ENCODE data around the gene MED17. TPM values are rescaled to one million over a fixed set of nuclear protein-coding genes. Genes with fewer than 3 reads are reported as not detected.

Gene MED17
- total RNA-seq, 2 experiments from 2014 or later, result 19.4 to 22.6 TPM

DNA sequence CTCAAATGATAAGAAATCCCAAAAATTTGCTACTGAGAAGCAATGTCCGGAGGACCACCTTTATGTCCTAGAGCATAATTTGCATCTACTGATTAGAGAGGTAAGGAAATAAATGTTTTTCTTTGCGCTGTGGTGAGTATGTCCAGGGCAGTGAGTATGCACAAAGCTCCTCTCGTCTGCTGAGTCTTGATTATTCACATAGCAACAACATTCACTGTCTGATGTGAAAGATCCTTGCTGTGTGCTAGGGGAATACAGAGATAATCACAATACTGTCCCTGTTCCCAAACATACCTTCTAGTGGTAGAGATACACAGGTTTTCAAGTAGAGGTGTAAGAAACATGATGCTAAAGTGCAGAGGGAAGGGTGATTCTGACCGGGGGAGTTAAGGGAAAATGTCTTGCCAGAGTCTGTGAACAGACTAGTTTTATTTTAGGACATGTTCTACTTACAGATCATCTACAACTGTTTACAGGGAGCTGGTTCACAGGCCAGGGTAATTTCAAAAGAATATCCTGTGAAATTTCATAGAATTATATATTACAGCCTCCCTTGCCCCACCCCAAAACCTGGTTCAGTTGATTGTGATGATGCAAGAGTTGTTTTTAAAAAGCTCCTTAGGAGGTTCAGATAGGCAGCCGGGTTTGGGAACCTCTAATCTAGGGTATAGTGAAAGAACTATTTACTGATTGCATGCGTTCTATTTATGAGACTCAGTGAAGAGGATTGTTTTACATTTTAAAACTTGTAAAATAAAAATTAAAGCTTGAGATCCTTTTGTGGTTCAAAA, 12.6 kb downstream of the MED17 start:
- CTCF ChIA-PET, result no interaction called here
- intact Hi-C loops (cut with micrococcal nuclease), result no loop called here
- Mint-ChIP-seq H3K4me3 (no peak overlapping the region), H3K9me3 (no peaks in the 10 kb centered on the region), H3K27me3 (ENCODE audit: low read depth) (no peaks in the 10 kb centered on the region), H3K4me1 (ENCODE audit: low read depth) (no peaks in the 10 kb centered on the region), H3K27ac (no peak overlapping the region), H3K36me3 (ENCODE audit: low read depth) (peaks cover 33% of the 10 kb centered on the region)
- no peak for DNase-seq

- DNase-seq, result no peak
- H3K27me3 Mint-ChIP-seq (ENCODE audit: low read depth), result no peaks in the 10 kb centered on the region
- H3K9me3 Mint-ChIP-seq, result no peaks in the 10 kb centered on the region
- H3K36me3 Mint-ChIP-seq (ENCODE audit: low read depth), result peaks cover 31% of the 10 kb centered on the region
- H3K27ac Mint-ChIP-seq, result no peak overlapping the region
- intact Hi-C loops (cut with micrococcal nuclease), result no loop called here
- CTCF ChIA-PET, result interaction anchor here (0.6 to 1.0 kb wide), 2 partner anchors 17 to 721 kb away, joined by 3 to 4 read pairs; partner anchors contain the start of gene MED17
- H3K4me3 Mint-ChIP-seq, result no peak overlapping the region
- no peaks in the 10 kb centered on the region for H3K4me1 Mint-ChIP-seq (ENCODE audit: low read depth)
Observed at GRCh38 chr11:93801366-93801765, 17.3 kb downstream of the MED17 start.

DNA sequence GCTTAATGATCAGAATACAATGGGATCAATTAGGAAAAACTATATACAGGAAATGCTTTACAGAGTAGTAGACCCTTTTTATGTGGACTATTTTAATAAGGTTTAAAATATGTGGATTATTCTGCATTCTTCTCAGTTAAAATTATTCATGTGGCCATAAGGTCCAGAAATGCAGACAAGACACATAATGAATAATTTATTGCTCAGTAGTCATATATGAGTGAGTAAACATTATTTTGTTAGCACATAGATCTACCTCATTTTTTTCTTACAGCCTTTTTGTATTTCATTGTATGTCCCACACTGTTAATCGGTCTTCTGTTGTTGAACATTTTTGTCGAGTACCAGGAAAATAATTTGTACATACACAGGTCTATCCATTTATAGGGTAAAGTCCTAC, 20.8 kb downstream of the MED17 start:
- Mint-ChIP-seq H3K27ac (peak overlapping the region; percentile 4), H3K27me3 (ENCODE audit: low read depth) (no peaks in the 10 kb centered on the region), H3K36me3 (ENCODE audit: low read depth) (peaks cover 34% of the 10 kb centered on the region), H3K9me3 (no peaks in the 10 kb centered on the region), H3K4me1 (ENCODE audit: low read depth) (no peaks in the 10 kb centered on the region), H3K4me3 (no peak overlapping the region)
- intact Hi-C loops (cut with micrococcal nuclease), result no loop called here
- DNase-seq, result no peak
- CTCF ChIA-PET, result interaction anchor here (0.8 kb wide), 1 partner anchor 28 kb away, joined by 3 read pairs; no protein-coding TSS in a partner anchor

- no peak overlapping the region for H3K27ac Mint-ChIP-seq
- no peak overlapping the region for H3K4me3 Mint-ChIP-seq
- H3K4me1 Mint-ChIP-seq (ENCODE audit: low read depth), result no peaks in the 10 kb centered on the region
- H3K36me3 Mint-ChIP-seq (ENCODE audit: low read depth), result peaks cover 38% of the 10 kb centered on the region
- CTCF ChIA-PET, result interaction anchor here (0.9 kb wide), 1 partner anchor 171 kb away, joined by 3 read pairs; no protein-coding TSS in a partner anchor
- H3K9me3 Mint-ChIP-seq, result no peaks in the 10 kb centered on the region
- H3K27me3 Mint-ChIP-seq (ENCODE audit: low read depth), result no peaks in the 10 kb centered on the region
- intact Hi-C loops (cut with micrococcal nuclease), result no loop called here
- DNase-seq, result no peak
Observed at GRCh38 chr11:93807980-93808379, 23.9 kb downstream of the MED17 start.

DNA sequence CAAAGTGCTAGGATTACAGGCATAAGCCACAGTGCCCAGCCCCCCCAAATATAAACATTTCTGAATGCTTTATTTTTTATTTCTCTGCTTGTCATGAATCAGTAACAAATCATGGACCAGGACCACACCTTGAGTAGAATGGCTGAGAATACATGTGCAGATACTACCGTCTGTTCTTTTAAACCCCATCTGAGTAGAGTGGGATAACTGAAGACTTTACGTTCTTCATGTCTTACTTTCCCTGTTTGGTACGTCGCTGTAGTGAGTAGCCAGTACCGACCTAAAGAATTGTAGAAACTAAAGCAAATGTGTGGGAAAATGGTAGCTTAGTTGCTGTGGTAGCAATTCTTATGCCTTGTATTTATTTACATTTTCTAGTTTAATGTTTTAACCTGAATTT, 29.9 kb downstream of the MED17 start:
- Mint-ChIP-seq H3K27ac (no peak overlapping the region), H3K27me3 (ENCODE audit: low read depth) (no peaks in the 10 kb centered on the region)
- DNase-seq, result no peak

GRCh38 chr11:93814966-93815633, 31.0 kb downstream of the MED17 start:
- Mint-ChIP-seq H3K4me3 (no peak overlapping the region), H3K27ac (no peak overlapping the region), H3K4me1 (ENCODE audit: low read depth) (no peaks in the 10 kb centered on the region), H3K9me3 (no peaks in the 10 kb centered on the region), H3K36me3 (ENCODE audit: low read depth) (peaks cover 29% of the 10 kb centered on the region), H3K27me3 (ENCODE audit: low read depth) (no peaks in the 10 kb centered on the region)
- CTCF ChIA-PET, result no interaction called here
- no peak for DNase-seq
- intact Hi-C loops (cut with micrococcal nuclease), result no loop called here

More for the DNA sequence above, 29.9 kb downstream of the MED17 start:
- Mint-ChIP-seq H3K4me3 (no peak overlapping the region), H3K4me1 (ENCODE audit: low read depth) (no peaks in the 10 kb centered on the region), H3K36me3 (ENCODE audit: low read depth) (peaks cover 32% of the 10 kb centered on the region), H3K9me3 (no peaks in the 10 kb centered on the region)
- CTCF ChIA-PET, result no interaction called here
- intact Hi-C loops (cut with micrococcal nuclease), result no loop called here

DNA sequence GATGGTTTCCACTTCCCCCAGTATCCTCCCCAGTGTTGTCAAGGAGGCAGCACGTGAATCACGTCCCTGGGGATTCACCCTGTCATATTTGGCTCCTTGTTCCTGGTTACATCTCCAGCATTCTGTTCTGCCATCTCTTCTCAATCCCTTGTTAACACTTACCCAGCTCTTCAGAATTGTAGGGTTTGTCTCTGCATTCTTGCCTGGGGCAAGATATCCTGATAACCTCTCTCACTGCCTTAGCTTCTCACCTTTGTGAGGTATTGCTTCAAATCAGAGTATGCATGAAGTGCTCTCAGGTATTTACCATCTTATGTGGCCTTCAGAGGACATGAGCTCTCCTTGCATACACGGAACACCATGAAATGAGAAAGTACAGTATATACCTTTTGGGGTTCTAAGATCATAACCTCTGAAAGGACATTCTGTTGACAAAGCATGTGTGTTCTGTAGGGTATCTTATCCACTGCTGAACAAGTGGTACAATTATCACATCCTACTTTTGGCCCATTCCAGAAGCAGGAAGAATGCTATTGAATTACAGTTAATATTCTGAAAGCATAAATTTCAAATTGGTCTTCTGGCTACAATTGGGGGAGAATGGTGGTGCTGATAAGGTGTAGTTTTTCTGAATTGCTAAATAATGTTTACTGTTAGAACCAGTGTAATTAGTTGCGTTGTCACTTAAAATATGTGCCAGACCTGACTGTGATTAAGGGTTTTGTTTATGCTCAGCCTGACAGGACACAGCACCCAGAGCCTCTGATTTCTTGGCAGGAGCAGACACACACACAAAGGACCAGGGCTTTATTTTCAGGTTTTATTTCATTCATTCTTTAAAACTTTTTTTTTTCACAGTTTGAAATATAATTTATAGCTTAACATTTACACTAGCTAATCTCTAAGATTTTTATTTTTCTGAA, 33.6 kb downstream of the MED17 start:
- H3K27ac Mint-ChIP-seq, result no peak overlapping the region
- no peaks in the 10 kb centered on the region for H3K9me3 Mint-ChIP-seq
- peaks cover 24% of the 10 kb centered on the region for H3K36me3 Mint-ChIP-seq (ENCODE audit: low read depth)
- H3K27me3 Mint-ChIP-seq (ENCODE audit: low read depth), result no peaks in the 10 kb centered on the region
- CTCF ChIA-PET, result no interaction called here
- intact Hi-C loops (cut with micrococcal nuclease), result no loop called here
- no peak overlapping the region for H3K4me3 Mint-ChIP-seq
- DNase-seq, result no peak
- H3K4me1 Mint-ChIP-seq (ENCODE audit: low read depth), result no peaks in the 10 kb centered on the region

- Mint-ChIP-seq H3K27me3 (ENCODE audit: low read depth) (no peaks in the 10 kb centered on the region), H3K27ac (no peak overlapping the region), H3K4me3 (no peak overlapping the region), H3K4me1 (ENCODE audit: low read depth) (no peaks in the 10 kb centered on the region), H3K9me3 (no peaks in the 10 kb centered on the region), H3K36me3 (ENCODE audit: low read depth) (peaks cover 11% of the 10 kb centered on the region)
- CTCF ChIA-PET, result no interaction called here
- DNase-seq, result no peak
- intact Hi-C loops (cut with micrococcal nuclease), result no loop called here
Observed at GRCh38 chr11:93819966-93820695, 36.0 kb downstream of the MED17 start.

DNA sequence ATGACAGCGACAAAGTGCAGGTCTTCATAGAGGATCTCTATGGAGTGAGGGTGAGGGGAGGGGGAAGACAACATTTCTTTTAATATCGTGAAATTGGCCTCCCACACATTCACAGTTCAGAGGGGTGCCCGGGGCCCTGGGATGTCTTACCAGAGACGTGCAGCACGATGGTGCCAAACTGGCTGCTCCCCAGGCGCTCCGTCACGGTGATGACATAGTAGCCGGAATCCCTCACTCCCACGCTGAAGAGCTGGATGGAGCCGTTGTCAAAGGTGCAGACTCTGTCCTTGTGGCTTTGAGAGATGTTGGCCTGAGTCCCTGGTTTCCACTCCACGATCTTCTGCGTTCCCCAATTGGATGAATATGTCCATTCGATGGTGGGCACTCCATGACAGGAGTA, 36.8 kb downstream of the MED17 start:
- no peaks in the 10 kb centered on the region for H3K9me3 Mint-ChIP-seq
- H3K4me3 Mint-ChIP-seq, result no peak overlapping the region
- intact Hi-C loops (cut with micrococcal nuclease), result no loop called here
- no peaks in the 10 kb centered on the region for H3K27me3 Mint-ChIP-seq (ENCODE audit: low read depth)
- DNase-seq, result no peak
- no peak overlapping the region for H3K27ac Mint-ChIP-seq
- no peaks in the 10 kb centered on the region for H3K4me1 Mint-ChIP-seq (ENCODE audit: low read depth)
- H3K36me3 Mint-ChIP-seq (ENCODE audit: low read depth), result peaks cover 6% of the 10 kb centered on the region
- CTCF ChIA-PET, result no interaction called here

DNA sequence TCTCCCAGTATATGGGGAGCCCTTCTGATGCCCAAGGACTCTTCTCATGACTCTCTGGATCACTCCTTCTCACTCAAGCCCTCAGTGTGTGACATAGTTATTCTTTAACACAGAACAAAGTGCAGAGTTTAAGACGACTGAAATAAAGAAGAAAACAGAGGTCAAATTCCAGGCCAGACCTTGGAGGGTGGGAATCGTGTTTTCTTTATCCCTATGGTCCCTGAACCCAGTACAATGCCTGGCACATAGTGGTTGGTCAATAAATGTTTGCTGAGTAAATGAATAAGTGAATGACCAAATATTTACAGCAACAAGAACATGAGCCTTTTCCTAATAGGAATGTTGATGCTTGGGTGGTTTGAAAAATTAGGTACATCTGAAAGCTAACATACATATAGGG, 37.5 kb downstream of the MED17 start:
- no peak overlapping the region for H3K4me3 Mint-ChIP-seq
- H3K27me3 Mint-ChIP-seq (ENCODE audit: low read depth), result no peaks in the 10 kb centered on the region
- intact Hi-C loops (cut with micrococcal nuclease), result no loop called here
- CTCF ChIA-PET, result no interaction called here
- H3K4me1 Mint-ChIP-seq (ENCODE audit: low read depth), result no peaks in the 10 kb centered on the region
- no peaks in the 10 kb centered on the region for H3K9me3 Mint-ChIP-seq
- no peak overlapping the region for H3K27ac Mint-ChIP-seq
- peaks cover 3% of the 10 kb centered on the region for H3K36me3 Mint-ChIP-seq (ENCODE audit: low read depth)
- no peak for DNase-seq

- DNase-seq, result no peak
- Mint-ChIP-seq H3K27ac (no peak overlapping the region), H3K4me3 (no peak overlapping the region), H3K36me3 (ENCODE audit: low read depth) (peaks cover 3% of the 10 kb centered on the region), H3K27me3 (ENCODE audit: low read depth) (no peaks in the 10 kb centered on the region), H3K4me1 (ENCODE audit: low read depth) (no peaks in the 10 kb centered on the region), H3K9me3 (no peaks in the 10 kb centered on the region)
- intact Hi-C loops (cut with micrococcal nuclease), result no loop called here
- CTCF ChIA-PET, result no interaction called here
Observed at GRCh38 chr11:93822359-93822758, 38.3 kb downstream of the MED17 start.

DNA sequence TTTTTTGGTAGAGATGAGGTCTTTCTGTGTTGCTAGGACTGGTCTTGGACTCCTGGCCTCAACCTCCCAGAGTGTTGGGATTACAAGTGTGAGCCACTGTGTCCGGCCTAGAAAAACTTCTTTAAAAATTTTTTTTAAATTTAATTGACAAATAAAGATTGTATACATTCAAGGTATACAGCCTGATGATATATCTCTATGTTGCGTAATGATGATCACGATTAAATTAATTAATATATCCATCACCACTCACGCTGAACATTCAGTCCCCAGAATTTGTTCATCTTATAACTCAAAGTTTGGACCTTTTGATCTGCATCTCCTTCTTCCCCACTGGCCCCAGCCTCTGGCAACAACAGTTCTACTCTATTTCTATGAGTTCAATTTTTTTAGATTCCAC, 39.1 kb downstream of the MED17 start:
- Mint-ChIP-seq H3K4me1 (ENCODE audit: low read depth) (no peaks in the 10 kb centered on the region), H3K4me3 (no peak overlapping the region), H3K27ac (no peak overlapping the region), H3K9me3 (no peaks in the 10 kb centered on the region), H3K27me3 (ENCODE audit: low read depth) (no peaks in the 10 kb centered on the region), H3K36me3 (ENCODE audit: low read depth) (peaks cover 3% of the 10 kb centered on the region)
- intact Hi-C loops (cut with micrococcal nuclease), result no loop called here
- DNase-seq, result no peak
- CTCF ChIA-PET, result interaction anchor here (0.8 kb wide), 1 partner anchor 14 kb away, joined by 5 read pairs; no protein-coding TSS in a partner anchor
